GM12878 (cell line): ENCODE results near the gene CEP83. TPM values are rescaled to one million over a fixed set of nuclear protein-coding genes. Genes with fewer than 3 reads are reported as not detected.

Experiments
- ATAC-seq: fragments of 200-7000 bp; cut with Tn5 transposase; 3 replicates; pipeline ENCODE4 v1.9.1; 2020; ENCODE audit warnings: mild to moderate bottlenecking, moderate library complexity
- BruUV-seq: library from RNA; stranded (reverse); fragments of 400-500 nt; replicated peaks from 2 replicates; lab custom pipeline; 2021; lab: Mats Ljungman, UMichigan
- CTCF ChIA-PET: fragments of 300-600 bp; sonication (Branson Sonifier 250); formaldehyde crosslinking; extraction: SDS; loops from one replicate; lab custom pipeline; 2021; ENCODE audit warnings: inconsistent platforms; lab: Yijun Ruan, JAX
- POLR2A ChIA-PET: fragments of 350-600 bp; formaldehyde crosslinking; extraction: SDS; loops from one replicate; lab custom pipeline; 2021; ENCODE audit warnings: inconsistent platforms; lab: Charles Lee
- RAD21 ChIA-PET: fragments of 300-600 bp; sonication (Branson Sonifier 250); formaldehyde crosslinking; loops from one replicate; lab custom pipeline; 2023; ENCODE audit warnings: antibody characterized with exemption; ENCODE audit not compliant: unreplicated experiment; lab: Charles Lee
- SMC1A ChIA-PET: fragments of 300-600 bp; sonication (Branson Sonifier 250); formaldehyde crosslinking; loops from one replicate; lab custom pipeline; 2023; ENCODE audit not compliant: unreplicated experiment, uncharacterized antibody; lab: Charles Lee
- DNase-seq: peaks from one replicate; pipeline ENCODE4 v3.0.0-alpha.2; 2011; ENCODE audit warnings: low read depth, low spot score
- FAIRE-seq: peaks from 3 replicates; lab custom pipeline; 2011; peaks lifted over from hg19 to GRCh38; lab: Jason Lieb, UNC
- H2AFZ ChIP-seq: 2 replicates; pipeline ENCODE4 v1.6.0; 2011; ENCODE audit warnings: low read depth, low read length, control low read depth; ENCODE audit not compliant: control insufficient read depth
- H3K27ac ChIP-seq: 2 replicates; pipeline ENCODE4 v1.5.1; 2011; ENCODE audit warnings: control low read depth; ENCODE audit not compliant: control insufficient read depth, insufficient read depth
- H3K27me3 ChIP-seq, 2 experiments: replicated peaks in 1 of 2; 2 replicates each; pipeline versions ENCODE4 v1.6.0 to v1.6.1; 2011; ENCODE audit warnings: low read length in 1 of 2; ENCODE audit not compliant: control insufficient read depth in 2 of 2, insufficient read depth in 2 of 2
- H3K36me3 ChIP-seq, 2 experiments: 2 replicates each; pipeline ENCODE4 v1.5.1; 2011; ENCODE audit warnings: low read length in 1 of 2; ENCODE audit not compliant: control insufficient read depth in 2 of 2, insufficient read depth in 2 of 2
- H3K4me1 ChIP-seq: 2 replicates; pipeline ENCODE4 v1.6.1; 2011; ENCODE audit warnings: mild to moderate bottlenecking, low read length, moderate library complexity, mixed read lengths; ENCODE audit not compliant: control insufficient read depth, insufficient read depth
- H3K4me2 ChIP-seq: 2 replicates; pipeline ENCODE4 v1.6.0; 2011; ENCODE audit warnings: control low read depth; ENCODE audit not compliant: control insufficient read depth, insufficient read depth
- H3K4me3 ChIP-seq: fragments of 200-600 bp; sonication (generic); 2 replicates; pipeline ENCODE4 v1.5.1; 2016
- H3K79me2 ChIP-seq: 2 replicates; pipeline ENCODE4 v1.6.0; 2011; ENCODE audit warnings: low read length; ENCODE audit not compliant: control insufficient read depth, insufficient read depth
- H3K9ac ChIP-seq: 2 replicates; pipeline ENCODE4 v1.8.0; 2011; ENCODE audit warnings: low read length, control low read depth, mixed read lengths; ENCODE audit not compliant: control insufficient read depth, insufficient read depth
- H3K9me3 ChIP-seq: replicated peaks from 3 replicates; pipeline ENCODE4 v1.5.1; 2011; ENCODE audit warnings: mild to moderate bottlenecking, low read length; ENCODE audit not compliant: control insufficient read depth, insufficient read depth
- H4K20me1 ChIP-seq: 2 replicates; pipeline ENCODE4 v1.6.0; 2011; ENCODE audit not compliant: control insufficient read depth, insufficient read depth
- CBFB ChIP-seq: IDR thresholded peaks from 2 replicates; pipeline ENCODE4 v1.6.1; 2016; ENCODE audit warnings: antibody characterized with exemption, low read depth
- CBX3 ChIP-seq: fragments of 200-600 bp; sonication (generic); IDR thresholded peaks from 2 replicates; pipeline ENCODE4 v1.6.1; 2016; ENCODE audit warnings: low read depth, borderline replicate concordance
- CHD2 ChIP-seq: IDR thresholded peaks from 2 replicates; pipeline ENCODE4 v1.6.1; 2011; ENCODE audit warnings: low read depth, low read length, improper control_type of control experiment, borderline replicate concordance
- GATAD2B ChIP-seq: fragments of 450-650 bp; conservative IDR thresholded peaks from 2 replicates; pipeline ENCODE4 v1.6.1; 2017; ENCODE audit warnings: low read depth, mild to moderate bottlenecking, moderate library complexity
- KLF5 ChIP-seq: fragments of 450-650 bp; IDR thresholded peaks from 2 replicates; pipeline ENCODE4 v1.6.1; 2014; ENCODE audit warnings: mild to moderate bottlenecking; ENCODE audit not compliant: partially characterized antibody
- RUNX3 ChIP-seq: IDR thresholded peaks from 2 replicates; pipeline ENCODE4 v1.6.1; 2012; ENCODE audit warnings: low read length, inconsistent platforms
- SPI1 ChIP-seq: IDR thresholded peaks from 2 replicates; pipeline ENCODE4 v1.6.1; 2011; ENCODE audit warnings: low read depth, mild to moderate bottlenecking, low read length, moderate library complexity, borderline replicate concordance; ENCODE audit not compliant: insufficient read depth
- TCF7 ChIP-seq: IDR thresholded peaks from 2 replicates; pipeline ENCODE4 v1.6.1; 2014; ENCODE audit warnings: antibody characterized with exemption, borderline replicate concordance
- WGBS: methylation state at CpG from one replicate; pipeline ENCODE4 v1.1.6; 2016; ENCODE audit warnings: low lambda C conversion rate; ENCODE audit not compliant: insufficient replicate concordance, insufficient coverage; ENCODE audit errors: missing lambda C conversion rate; 5-methylcytosine and 5-hydroxymethylcytosine counted together
- in situ Hi-C: fragments of 300-500 bp; cut with MboI; formaldehyde crosslinking; loops from 9 replicates; pipeline ENCODE4 v1.14.3; 2018; ENCODE audit warnings: mixed read lengths
- intact Hi-C: fragments of 100-400 bp; cut with micrococcal nuclease; formaldehyde crosslinking; loops from one replicate; pipeline ENCODE4 v1.14.2; 2022; ENCODE audit not compliant: unreplicated experiment
- polyA plus RNA-seq, 11 experiments: library from polyadenylated mRNA; depleted of rRNA in 4 of 11; unstranded in 6 of 11; stranded (reverse) in 5 of 11; fragments of >200 nt; fragmentation: Nextera tagmentation in 4 of 11; fragmentation: Illumina TruSeq in 1 of 11; extraction: Ambion mirVana in 4 of 11; extraction: Trizol in 1 of 11; gene quantifications; 1 replicate in 1 of 11; 2 replicates in 10 of 11; pipeline versions ENCODE4 v1.2.1 to v1.2.3, GENCODE V29; 2011 to 2016; ENCODE audit warnings: inconsistent platforms in 2 of 11, missing spikeins in 2 of 11, low read depth in 1 of 11
- total RNA-seq, 4 experiments: library from RNA; depleted of rRNA in 3 of 4; stranded (reverse); fragments of >200 nt in 3 of 4; fragmentation: Illumina TruSeq in 1 of 4; extraction: Trizol in 1 of 4; gene quantifications; 2 replicates each; pipeline versions ENCODE4 v1.2.1 to v1.2.3, GENCODE V29; 2013 to 2021
- TF ChIP-seq, protein P1 (sequence below): fragments of 450-650 bp; IDR thresholded peaks from 2 replicates; pipeline ENCODE4 v1.6.1; 2016; ENCODE audit warnings: mild to moderate bottlenecking

CEP83 gene
- total and polyA plus RNA-seq, 10 of the 15 experiments (the other 5 are each of a cell fraction or from before 2014, with no cell fraction given), result 4.3 to 39.0 (median 22.5) TPM

GRCh38 chr12:94280063-94280462, 179.6 kb downstream of the CEP83 start:
- 51% methylated on average over 7 of the region's 7 CpGs for WGBS
- CTCF ChIA-PET, result interaction anchor here (0.7 to 1.7 kb wide), 4 partner anchors 9 to 175 kb away, joined by 3 to 4 read pairs (median 4); no protein-coding TSS in a partner anchor
- Histone ChIP-seq H3K9me3 (no peaks in the 10 kb centered on the region), H3K4me2 (no peak overlapping the region), H3K36me3 (peaks cover 9 to 27% of the 10 kb centered on the region in 2 experiments), H3K9ac (no peak overlapping the region), H3K4me1 (peaks cover 6% of the 10 kb centered on the region), H4K20me1 (no peaks in the 10 kb centered on the region), H3K27ac (no peak overlapping the region), H3K4me3 (no peak overlapping the region), H3K27me3 (no peaks in the 10 kb centered on the region), H2AFZ (no peak overlapping the region), H3K79me2 (no peaks in the 10 kb centered on the region)
- SMC1A ChIA-PET, result interaction anchor here (0.7 to 1.6 kb wide), 4 partner anchors 9 to 33 kb away, joined by 3 read pairs; no protein-coding TSS in a partner anchor
- no peak for TF ChIP-seq CHD2
- TF ChIP-seq SPI1, result 0 out of 2 replicates have a peak, but pooled peaks have one; percentile 6
- TF ChIP-seq RUNX3, result no peak
- no peak for TF ChIP-seq CBFB
- POLR2A ChIA-PET, result no interaction called here
- no TSS peak for BruUV-seq
- FAIRE-seq, result no peak
- in situ Hi-C loops (no loop called here), intact Hi-C loops (no loop called here)
- DNase-seq, result no peak
- ATAC-seq, result no peak
- RAD21 ChIA-PET, result no interaction called here

DNA sequence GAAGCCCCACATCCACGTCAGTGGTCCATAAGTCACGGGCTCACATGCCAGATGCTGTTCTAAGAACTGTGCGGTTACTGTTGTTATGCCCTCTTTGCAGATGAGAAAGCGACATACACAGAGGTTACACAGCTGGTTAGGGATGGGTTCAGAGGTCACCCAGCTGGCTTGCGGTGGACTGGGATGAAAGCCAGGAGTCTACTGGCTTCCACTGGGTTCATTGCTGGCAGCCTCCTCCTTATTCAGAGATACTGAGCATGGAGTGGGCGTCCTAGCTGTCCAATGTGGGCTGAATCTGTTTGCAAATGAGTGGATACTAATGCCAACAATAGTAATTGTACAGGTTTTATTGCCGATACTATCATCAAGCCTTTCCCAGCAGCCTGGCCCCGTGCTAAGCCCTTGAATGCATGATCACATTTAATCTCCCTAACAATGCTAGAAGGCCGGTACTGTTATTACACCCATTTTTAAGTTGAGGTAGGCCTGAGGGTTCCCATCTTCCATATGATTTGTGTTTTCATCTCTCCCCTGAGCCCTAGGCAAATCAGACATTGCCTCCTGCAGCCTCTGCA, 182.2 kb downstream of the CEP83 start:
- RAD21 ChIA-PET, result no interaction called here
- no peak overlapping the region for H3K4me2 ChIP-seq
- no peak overlapping the region for H3K27ac ChIP-seq
- H3K4me1 ChIP-seq, result peaks cover 4% of the 10 kb centered on the region
- TF ChIP-seq TCF7 (no peak), CBX3 (no peak), GATAD2B (no peak), KLF5 (no peak)
- TF ChIP-seq, protein P1, sequence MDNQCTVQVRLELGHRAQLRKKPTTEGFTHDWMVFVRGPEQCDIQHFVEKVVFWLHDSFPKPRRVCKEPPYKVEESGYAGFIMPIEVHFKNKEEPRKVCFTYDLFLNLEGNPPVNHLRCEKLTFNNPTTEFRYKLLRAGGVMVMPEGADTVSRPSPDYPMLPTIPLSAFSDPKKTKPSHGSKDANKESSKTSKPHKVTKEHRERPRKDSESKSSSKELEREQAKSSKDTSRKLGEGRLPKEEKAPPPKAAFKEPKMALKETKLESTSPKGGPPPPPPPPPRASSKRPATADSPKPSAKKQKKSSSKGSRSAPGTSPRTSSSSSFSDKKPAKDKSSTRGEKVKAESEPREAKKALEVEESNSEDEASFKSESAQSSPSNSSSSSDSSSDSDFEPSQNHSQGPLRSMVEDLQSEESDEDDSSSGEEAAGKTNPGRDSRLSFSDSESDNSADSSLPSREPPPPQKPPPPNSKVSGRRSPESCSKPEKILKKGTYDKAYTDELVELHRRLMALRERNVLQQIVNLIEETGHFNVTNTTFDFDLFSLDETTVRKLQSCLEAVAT, result no peak
- H3K79me2 ChIP-seq, result no peaks in the 10 kb centered on the region
- in situ Hi-C loops (no loop called here), intact Hi-C loops (no loop called here)
- no peak overlapping the region for H3K9ac ChIP-seq
- WGBS, result 94% methylated on average over 9 of the region's 9 CpGs
- no peak overlapping the region for H3K4me3 ChIP-seq
- H4K20me1 ChIP-seq, result no peaks in the 10 kb centered on the region
- CTCF ChIA-PET, result no interaction called here
- no peak overlapping the region for H2AFZ ChIP-seq
- ATAC-seq, result no peak
- POLR2A ChIA-PET, result no interaction called here
- no peaks in the 10 kb centered on the region for H3K9me3 ChIP-seq
- no peak for DNase-seq
- H3K36me3 ChIP-seq, result peaks cover 9 to 33% of the 10 kb centered on the region in 2 experiments
- no peak for FAIRE-seq
- SMC1A ChIA-PET, result no interaction called here
- no TSS peak for BruUV-seq
- H3K27me3 ChIP-seq, result no peaks in the 10 kb centered on the region
